GM12873 (cell line): ENCODE measurements around the gene NAE1.

Experiments used
- TF ChIP-seq, protein P1 (sequence below): IDR thresholded peaks from 2 replicates; pipeline ENCODE4 v1.5.1; 2012; ENCODE audit warnings: low read depth, mild to moderate bottlenecking, moderate library complexity, low read length, control low read depth; ENCODE audit not compliant: insufficient read depth; ENCODE audit errors: missing control alignments

The NAE1 gene

DNA sequence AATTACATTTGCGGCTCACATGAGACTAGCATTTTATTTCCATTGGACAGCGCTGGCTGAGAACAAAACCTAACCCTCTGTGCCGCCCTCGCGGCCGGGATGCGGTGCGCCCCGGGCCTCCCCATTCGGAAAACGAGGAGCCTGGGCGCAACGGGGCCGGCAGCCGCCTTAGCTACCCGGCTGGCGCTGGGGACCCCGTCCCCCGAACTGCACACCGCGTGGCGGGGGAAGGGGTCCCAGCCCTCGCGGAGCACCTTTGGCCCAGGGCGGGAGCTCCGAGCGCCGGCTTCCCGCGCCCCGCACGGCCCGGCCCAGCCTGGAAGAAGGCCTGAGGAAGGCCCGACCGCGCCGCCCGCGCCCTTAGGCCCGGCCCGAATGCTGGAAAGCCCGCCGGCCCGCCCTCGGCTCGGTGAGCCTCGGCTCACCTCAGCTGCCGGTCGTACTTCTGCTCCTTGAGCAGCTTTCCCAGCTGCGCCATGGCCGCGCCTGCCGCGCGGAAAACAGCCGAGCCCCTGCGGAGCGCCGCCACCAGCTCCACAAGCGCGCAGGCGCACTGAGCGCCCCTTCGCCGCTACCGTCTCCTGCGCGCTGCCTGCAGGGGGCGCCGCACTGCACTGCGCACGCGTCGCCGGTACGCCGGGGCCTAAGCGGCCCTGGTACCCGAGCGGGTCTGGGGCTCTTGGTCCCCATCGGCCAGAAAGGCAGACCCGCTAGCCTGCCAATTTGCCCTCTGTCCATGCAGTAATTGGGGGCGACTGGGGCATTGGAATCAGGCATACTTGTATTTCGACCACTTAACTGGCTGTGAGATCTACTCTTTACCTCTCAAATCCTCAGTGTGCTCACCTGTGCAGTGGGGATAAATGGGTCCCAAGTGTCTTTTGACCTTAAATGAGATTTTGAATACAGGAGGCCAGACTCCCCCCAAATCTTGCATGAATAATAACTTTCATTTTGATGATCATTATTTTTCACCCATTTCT lies at the start of gene NAE1:
NAE1 (minus strand) TSS at position 555 of the 983 bp plus-strand sequence; CDS start at position 478, 77 bp downstream.
- TF ChIP-seq, protein P1, sequence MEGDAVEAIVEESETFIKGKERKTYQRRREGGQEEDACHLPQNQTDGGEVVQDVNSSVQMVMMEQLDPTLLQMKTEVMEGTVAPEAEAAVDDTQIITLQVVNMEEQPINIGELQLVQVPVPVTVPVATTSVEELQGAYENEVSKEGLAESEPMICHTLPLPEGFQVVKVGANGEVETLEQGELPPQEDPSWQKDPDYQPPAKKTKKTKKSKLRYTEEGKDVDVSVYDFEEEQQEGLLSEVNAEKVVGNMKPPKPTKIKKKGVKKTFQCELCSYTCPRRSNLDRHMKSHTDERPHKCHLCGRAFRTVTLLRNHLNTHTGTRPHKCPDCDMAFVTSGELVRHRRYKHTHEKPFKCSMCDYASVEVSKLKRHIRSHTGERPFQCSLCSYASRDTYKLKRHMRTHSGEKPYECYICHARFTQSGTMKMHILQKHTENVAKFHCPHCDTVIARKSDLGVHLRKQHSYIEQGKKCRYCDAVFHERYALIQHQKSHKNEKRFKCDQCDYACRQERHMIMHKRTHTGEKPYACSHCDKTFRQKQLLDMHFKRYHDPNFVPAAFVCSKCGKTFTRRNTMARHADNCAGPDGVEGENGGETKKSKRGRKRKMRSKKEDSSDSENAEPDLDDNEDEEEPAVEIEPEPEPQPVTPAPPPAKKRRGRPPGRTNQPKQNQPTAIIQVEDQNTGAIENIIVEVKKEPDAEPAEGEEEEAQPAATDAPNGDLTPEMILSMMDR: peak; percentile 99

DNA sequence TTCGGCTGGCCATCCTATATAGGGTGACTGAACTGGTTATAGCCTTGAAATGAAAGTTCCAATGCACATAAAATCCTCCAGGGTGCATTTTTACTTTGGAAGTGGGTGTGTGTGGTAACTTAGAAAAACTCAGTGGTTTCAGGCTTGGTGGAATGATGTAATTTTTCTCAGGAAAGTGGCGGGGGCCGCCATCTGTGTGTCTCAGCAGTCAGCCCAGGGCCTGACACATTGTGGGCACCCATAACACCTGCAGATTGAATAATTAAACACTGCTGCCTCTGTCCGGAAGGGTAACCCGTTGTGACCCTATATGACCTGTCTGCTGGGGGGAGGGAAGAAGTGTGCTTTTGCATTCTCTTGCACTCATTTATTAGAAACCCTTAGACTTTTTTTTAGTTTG lies 47.3 kb upstream of the NAE1 start:
- TF ChIP-seq, protein P1: no peak

DNA sequence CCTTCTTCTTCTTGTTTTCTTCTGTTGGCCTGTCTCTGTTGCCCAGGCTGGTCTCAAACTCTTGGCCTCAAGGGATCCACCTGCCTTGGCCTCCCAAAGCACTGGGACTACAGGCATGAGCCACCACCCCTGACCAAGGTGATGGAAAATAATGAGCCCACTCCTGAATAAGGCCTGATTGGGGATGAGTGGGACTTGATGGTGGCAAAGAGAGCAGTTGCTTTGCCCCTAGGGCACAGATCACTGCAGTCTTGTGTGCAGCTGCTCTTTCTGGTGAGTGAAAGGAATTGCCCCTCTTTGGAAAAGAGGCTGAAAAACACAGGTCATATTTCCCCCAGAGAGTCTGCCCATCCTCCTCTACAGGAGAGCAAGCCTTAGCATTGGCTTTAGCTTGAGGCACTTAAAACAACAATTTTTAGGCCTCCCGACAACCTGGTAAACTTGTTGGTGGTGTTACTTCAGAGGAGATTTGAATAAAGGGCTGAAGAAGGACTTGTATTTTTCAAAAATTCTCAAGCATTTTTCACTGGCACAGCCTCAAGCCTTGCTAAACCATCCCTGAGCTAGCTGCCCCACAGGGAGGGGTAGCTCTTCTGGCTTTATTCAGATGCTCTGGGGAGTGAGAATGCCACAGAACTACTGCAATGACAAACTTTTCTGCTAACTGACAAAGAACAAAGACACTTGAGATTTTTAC lies 43.5 kb upstream of the NAE1 start:
- TF ChIP-seq, protein P1: no peak

DNA sequence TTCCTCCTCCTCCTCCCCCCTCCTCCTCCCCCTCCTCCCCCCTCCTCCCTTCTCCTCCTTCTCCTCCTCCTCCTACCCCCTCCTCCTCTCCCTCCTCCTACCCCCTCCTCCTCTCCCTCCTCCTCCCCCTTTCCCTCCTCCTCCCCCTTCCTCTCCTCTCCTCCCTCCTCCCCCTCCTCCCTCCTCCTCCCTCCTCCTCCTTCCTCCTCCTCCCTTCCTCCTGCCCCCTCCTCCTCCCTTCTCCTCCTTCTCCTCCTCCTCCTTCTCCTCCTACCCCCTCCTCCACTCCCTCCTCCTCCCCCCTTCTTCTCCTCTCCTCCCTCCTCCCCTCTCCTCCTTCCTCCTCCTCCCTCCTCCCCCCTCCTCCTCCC lies 42.9 kb upstream of the NAE1 start:
- TF ChIP-seq, protein P1: no peak

DNA sequence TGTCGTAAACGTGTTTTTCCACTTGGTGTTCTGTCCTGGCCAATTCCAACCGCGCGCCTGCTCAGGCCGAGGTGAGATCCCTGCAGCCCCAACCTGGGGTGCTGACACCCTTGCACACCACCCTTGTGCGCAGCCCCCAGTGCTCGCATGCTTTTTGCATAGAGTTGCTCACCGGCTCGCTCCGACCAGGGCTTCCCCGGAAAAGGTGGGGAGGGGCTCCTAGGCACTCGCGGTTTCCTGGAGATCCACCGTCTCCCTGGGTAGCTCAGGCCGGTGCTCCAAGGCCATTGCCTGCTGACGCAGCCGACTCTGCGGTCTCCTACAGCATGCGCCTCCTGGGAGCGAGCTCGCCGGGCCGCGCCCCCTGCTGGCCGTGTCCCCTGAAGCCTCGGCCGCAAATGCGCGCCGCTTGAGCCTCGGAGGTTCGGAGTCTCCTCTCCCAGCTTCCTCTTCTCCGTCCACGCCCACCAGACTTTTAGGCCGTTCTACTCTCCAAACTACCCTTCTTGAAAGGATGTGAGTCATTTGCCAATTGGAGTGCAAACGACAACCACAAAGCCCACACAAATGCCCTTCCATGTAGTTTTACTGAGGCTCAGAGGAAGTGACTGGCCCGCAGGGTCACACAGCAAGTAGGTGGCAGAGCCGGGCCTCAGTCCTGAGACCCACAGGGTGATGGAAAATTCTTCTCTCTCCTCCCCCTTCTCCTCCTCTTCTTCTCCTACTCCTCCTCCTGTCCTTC lies 42.3 kb upstream of the NAE1 start:
- TF ChIP-seq, protein P1: peak; percentile 93

DNA sequence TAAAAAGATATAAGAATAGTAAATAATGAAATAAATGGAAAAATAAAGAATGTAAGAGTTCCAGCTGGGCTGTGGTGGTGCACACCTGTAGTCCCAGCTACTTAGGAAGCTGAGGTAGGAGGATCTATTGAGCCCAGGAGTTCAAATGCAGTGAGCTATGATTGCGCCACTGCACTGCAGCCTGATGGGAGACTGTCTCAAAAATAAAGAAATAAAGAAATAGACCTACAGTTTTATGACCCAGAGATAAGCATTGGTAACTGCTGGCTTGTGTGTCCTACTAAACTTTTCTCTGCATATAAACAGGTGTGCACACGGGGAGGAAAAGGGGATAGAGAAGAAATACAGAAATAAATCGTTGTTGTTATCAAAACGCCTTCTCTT lies 41.8 kb upstream of the NAE1 start:
- TF ChIP-seq, protein P1: no peak
